ENCODE data around the gene GYG2. TPM values are rescaled to one million over a fixed set of nuclear protein-coding genes. Genes with fewer than 3 reads are reported as not detected.
"Not testable (repeated sequence)": the region's sequence is repeated elsewhere in the genome, so short reads cannot be mapped to it uniquely, and the experiment has no call there.

Gene GYG2
- not detected in 2 replicates for total RNA-seq

GRCh38 chrX:2828344-2828958 lies at the start of gene GYG2:
GYG2 (plus strand) TSS chrX:2828930; CDS start chrX:2830189, 1,259 bp downstream.
- ATAC-seq (ENCODE audit: low read depth) (no peak), DNase-seq (no peak)
- ChIA-PET CTCF (no interaction called here), POLR2A (no interaction called here)
- Mint-ChIP-seq H3K27me3 (peaks cover 3% of the 10 kb centered on the region), H3K36me3 (ENCODE audit: low read depth) (no peaks in the 10 kb centered on the region), H3K4me3 (no peak within 1 kb of the TSS), H3K27ac (no peak within 1 kb of the TSS), H3K9me3 (no peaks in the 10 kb centered on the region), H3K4me1 (no peaks in the 10 kb centered on the region)
- intact Hi-C loops (cut with micrococcal nuclease), result no loop called here
- no peak for TF ChIP-seq CTCF (IDR thresholded peaks at IDR 0.05)

- H3K36me3 Mint-ChIP-seq (ENCODE audit: low read depth); H3K9me3 Mint-ChIP-seq; H3K27ac Mint-ChIP-seq; H3K27me3 Mint-ChIP-seq; intact Hi-C loops (cut with micrococcal nuclease); ATAC-seq (ENCODE audit: low read depth); H3K4me1 Mint-ChIP-seq; H3K4me3 Mint-ChIP-seq; DNase-seq; POLR2A ChIA-PET; CTCF ChIA-PET: not testable (repeated sequence)
Observed at GRCh38 chrX:2780472-2781225, 48.1 kb upstream of the GYG2 start.

GRCh38 chrX:2781226-2781571 lies 47.5 kb upstream of the GYG2 start:
- H3K4me3 Mint-ChIP-seq, result no peak overlapping the region

GRCh38 chrX:2781698-2782097 lies 47.0 kb upstream of the GYG2 start:
- ChIA-PET POLR2A (no interaction called here), CTCF (no interaction called here)
- ATAC-seq (ENCODE audit: low read depth), result no peak
- Mint-ChIP-seq H3K9me3 (no peaks in the 10 kb centered on the region), H3K27ac (no peak overlapping the region), H3K4me3 (no peak overlapping the region), H3K4me1 (no peaks in the 10 kb centered on the region), H3K36me3 (ENCODE audit: low read depth) (no peaks in the 10 kb centered on the region), H3K27me3 (peaks cover 7% of the 10 kb centered on the region)
- intact Hi-C loops (cut with micrococcal nuclease), result no loop called here
- no peak for DNase-seq
- no peak for TF ChIP-seq CTCF (IDR thresholded peaks at IDR 0.05)

More at GRCh38 chrX:2781226-2781571, 47.5 kb upstream of the GYG2 start:
- Mint-ChIP-seq H3K4me1 (no peaks in the 10 kb centered on the region), H3K27me3 (peaks cover 7% of the 10 kb centered on the region), H3K27ac (no peak overlapping the region), H3K9me3 (no peaks in the 10 kb centered on the region), H3K36me3 (ENCODE audit: low read depth) (no peaks in the 10 kb centered on the region)
- no peak for TF ChIP-seq CTCF (IDR thresholded peaks at IDR 0.05)
- POLR2A ChIA-PET, result no interaction called here
- ATAC-seq (ENCODE audit: low read depth) (no peak), DNase-seq (no peak)
- intact Hi-C loops (cut with micrococcal nuclease), result no loop called here
- CTCF ChIA-PET, result no interaction called here

- POLR2A ChIA-PET, result no interaction called here
- H3K4me3 Mint-ChIP-seq, result no peak overlapping the region
- TF ChIP-seq CTCF (IDR thresholded peaks at IDR 0.05), result no peak
- H3K36me3 Mint-ChIP-seq (ENCODE audit: low read depth), result no peaks in the 10 kb centered on the region
- intact Hi-C loops (cut with micrococcal nuclease), result no loop called here
- no peak for ATAC-seq (ENCODE audit: low read depth)
- H3K27ac Mint-ChIP-seq, result no peak overlapping the region
- H3K4me1 Mint-ChIP-seq, result no peaks in the 10 kb centered on the region
- CTCF ChIA-PET, result no interaction called here
- H3K9me3 Mint-ChIP-seq, result no peaks in the 10 kb centered on the region
- DNase-seq, result no peak
- peaks cover 7% of the 10 kb centered on the region for H3K27me3 Mint-ChIP-seq
Observed at GRCh38 chrX:2782171-2782570, 46.6 kb upstream of the GYG2 start.
